ENCODE results near the gene ELMO1.

ELMO1 gene

DNA sequence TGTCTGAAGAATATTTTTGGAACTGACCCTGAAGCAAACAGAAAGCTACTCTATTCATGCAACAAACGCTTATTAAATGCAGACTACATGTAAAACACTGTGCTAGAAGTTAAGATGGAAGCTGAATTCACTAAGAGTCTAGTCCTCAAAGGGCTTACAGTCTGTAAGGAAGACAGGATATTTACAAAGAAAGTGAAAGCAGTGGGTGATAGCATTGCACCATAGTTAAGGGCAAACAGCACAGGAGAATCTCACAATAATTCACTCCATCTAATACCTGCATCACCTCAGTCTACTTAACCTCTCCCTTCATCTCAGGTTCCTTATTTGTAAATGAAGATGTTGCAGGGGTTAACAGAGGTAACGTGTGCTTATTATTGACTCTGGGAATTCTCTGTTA, 364.4 kb downstream of the ELMO1 start:
- DNase-seq (ENCODE audit: insufficient read length), result no peak
- TF ChIP-seq POLR2AphosphoS5 (IDR thresholded peaks at IDR 0.05; ENCODE audit: low read depth, low read length) (no peak), POLR2A (IDR thresholded peaks at IDR 0.05; ENCODE audit: low read depth, low read length) (no peak), TAF1 (IDR thresholded peaks at IDR 0.05; ENCODE audit: borderline replicate concordance, low read depth, low read length) (no peak)
- FAIRE-seq, result no peak

DNA sequence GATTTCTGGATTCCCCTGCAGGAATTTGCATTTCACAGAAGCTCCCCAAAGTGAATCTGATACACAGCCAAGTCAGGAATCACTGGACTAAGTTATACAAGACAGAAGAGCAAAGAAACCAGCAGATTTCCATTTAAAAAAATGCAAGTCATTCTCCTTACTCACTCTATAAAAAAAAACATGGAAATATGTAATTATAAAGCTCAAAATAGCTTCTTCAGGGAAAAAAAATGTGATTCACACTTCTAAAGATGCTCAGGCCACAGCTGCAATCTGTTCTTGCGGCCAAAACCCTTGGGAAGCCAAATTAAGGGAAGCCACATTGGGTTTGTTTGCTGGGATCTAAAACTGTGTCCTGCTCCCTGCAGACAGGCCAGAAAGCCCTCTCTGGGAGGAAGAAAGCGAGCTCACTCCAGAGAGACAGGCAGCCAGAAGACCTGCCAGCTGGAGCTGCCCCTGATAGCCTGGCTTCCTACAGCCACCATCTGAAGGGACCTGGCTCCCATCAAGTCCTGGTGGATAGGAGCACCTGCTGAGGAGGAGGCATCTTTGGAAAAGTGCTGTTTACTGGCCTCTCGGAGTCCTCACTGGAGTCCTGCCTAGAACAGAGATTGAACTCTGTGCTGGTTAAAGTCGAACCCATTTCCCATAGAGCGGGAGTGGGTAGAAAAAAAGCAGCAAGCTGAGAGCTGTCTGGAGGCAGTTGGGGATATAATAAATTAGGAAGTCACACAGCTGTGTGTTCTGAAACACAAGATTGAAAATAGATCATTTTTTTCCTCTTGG, 365.2 kb downstream of the ELMO1 start:
- FAIRE-seq (no peak), DNase-seq (ENCODE audit: insufficient read length) (no peak)
- TF ChIP-seq POLR2AphosphoS5 (IDR thresholded peaks at IDR 0.05; ENCODE audit: low read depth, low read length) (no peak), TAF1 (IDR thresholded peaks at IDR 0.05; ENCODE audit: borderline replicate concordance, low read depth, low read length) (no peak), POLR2A (IDR thresholded peaks at IDR 0.05; ENCODE audit: low read depth, low read length) (no peak)

DNA sequence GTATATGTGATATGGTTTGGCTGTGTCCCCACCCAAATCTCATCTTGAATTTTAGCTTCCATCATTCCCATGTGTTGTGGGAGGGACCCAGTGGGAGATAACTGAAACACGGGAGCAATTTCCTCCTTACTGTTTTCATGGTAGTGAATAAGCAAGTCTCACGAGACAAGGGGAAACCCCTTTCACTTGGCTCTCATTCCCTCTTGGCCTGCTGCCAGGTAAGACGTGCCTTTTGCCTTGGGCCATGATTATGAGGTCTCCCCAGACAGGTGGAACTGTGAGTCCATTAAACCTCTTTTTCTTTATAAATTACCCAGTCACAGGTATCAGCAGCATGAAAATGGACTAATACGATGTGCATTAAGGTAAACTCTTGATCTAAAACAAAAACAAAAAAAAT, 367.2 kb downstream of the ELMO1 start:
- DNase-seq (ENCODE audit: insufficient read length) (no peak), FAIRE-seq (peak; percentile 56)
- no peak for TF ChIP-seq TAF1 (IDR thresholded peaks at IDR 0.05; ENCODE audit: borderline replicate concordance, low read depth, low read length)

DNA sequence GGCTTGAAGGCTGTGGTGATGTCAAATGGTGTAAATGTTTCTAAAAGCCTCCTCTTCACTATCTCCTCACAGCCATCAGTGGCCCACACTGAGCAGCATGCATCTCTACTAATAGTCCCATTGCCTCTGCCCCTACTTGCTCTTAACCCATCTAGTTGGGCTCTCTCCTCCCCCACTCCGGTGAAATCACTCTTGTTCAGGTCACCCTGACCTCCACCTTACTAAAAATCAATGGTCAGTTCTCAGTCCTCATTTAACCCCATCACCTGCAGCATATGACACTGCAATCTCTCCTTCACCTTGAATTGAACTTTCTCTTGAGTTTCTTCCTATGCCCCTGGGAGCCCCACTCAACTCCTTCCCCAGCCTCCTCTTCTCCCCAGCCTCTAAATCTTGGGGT, 369.2 kb downstream of the ELMO1 start:
- FAIRE-seq, result no peak
- no peak for TF ChIP-seq TAF1 (IDR thresholded peaks at IDR 0.05; ENCODE audit: borderline replicate concordance, low read depth, low read length)
- TF ChIP-seq POLR2AphosphoS5 (IDR thresholded peaks at IDR 0.05; ENCODE audit: low read depth, low read length), result no peak
- TF ChIP-seq POLR2A (IDR thresholded peaks at IDR 0.05; ENCODE audit: low read depth, low read length), result no peak
- no peak for DNase-seq (ENCODE audit: insufficient read length)

DNA sequence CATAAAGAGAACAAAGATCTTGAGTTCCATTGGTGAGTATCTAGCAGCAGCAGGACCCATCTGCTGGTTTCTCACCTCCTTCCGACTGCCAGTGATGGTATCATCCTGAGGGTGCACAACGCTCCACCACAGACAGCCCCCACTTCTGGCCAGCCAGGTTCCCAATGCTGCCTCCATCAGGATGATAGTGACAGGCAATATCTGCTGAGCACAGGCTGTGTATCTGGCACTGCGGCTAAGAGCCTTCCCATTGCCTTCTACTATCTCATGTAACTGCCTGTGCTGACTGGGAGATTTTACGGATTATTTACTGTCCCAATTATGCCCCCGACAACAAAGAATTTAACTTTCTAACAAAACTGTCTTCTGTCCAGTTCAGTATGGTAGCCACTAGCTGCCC, 372.0 kb downstream of the ELMO1 start:
- TF ChIP-seq POLR2AphosphoS5 (IDR thresholded peaks at IDR 0.05; ENCODE audit: low read depth, low read length), result no peak
- TF ChIP-seq POLR2A (IDR thresholded peaks at IDR 0.05; ENCODE audit: low read depth, low read length), result no peak
- TF ChIP-seq TAF1 (IDR thresholded peaks at IDR 0.05; ENCODE audit: borderline replicate concordance, low read depth, low read length), result no peak
- FAIRE-seq (no peak), DNase-seq (ENCODE audit: insufficient read length) (no peak)

DNA sequence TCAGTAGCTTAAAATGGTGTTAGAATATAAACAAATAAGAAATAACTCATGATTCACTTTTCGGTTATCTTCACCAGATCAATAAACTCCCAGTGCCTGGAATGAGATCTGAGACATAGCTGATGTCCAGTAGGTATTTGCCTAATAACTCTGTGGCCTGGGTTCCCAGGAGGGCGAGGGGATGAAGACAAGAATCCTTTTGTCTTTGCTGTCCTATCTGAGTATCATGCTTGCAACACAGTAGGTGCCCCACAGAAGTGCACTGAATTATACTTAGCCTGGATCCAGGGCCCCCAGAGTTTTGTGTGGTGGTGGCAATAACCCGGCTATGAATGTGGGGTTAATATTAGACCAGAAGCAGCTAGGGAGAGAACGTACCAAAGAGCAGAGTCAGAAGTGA, 374.3 kb downstream of the ELMO1 start:
- DNase-seq (ENCODE audit: insufficient read length) (no peak), FAIRE-seq (no peak)
- TF ChIP-seq TAF1 (IDR thresholded peaks at IDR 0.05; ENCODE audit: borderline replicate concordance, low read depth, low read length) (no peak), POLR2A (IDR thresholded peaks at IDR 0.05; ENCODE audit: low read depth, low read length) (no peak), POLR2AphosphoS5 (IDR thresholded peaks at IDR 0.05; ENCODE audit: low read depth, low read length) (no peak)

DNA sequence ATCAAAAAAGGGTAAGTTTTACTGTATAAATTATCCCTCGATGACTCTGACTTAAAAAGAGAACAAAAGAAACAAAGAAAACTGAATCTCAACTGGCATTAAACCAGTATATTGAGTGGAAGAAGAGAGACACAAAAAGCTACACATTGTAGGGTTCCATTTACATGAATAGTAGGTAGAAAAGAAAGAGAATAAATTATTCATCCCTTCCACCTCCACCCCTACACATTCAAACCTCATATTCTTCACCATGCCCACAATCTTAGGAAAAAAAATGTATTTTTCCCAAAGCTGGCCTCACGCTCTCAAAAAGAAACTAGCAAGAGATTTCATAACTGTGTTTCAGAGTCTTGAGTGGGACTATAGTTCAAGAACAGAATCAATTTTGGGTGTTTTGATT, 377.5 kb downstream of the ELMO1 start:
- DNase-seq (ENCODE audit: insufficient read length) (no peak), FAIRE-seq (no peak)
- no peak for TF ChIP-seq POLR2A (IDR thresholded peaks at IDR 0.05; ENCODE audit: low read depth, low read length)
- TF ChIP-seq TAF1 (IDR thresholded peaks at IDR 0.05; ENCODE audit: borderline replicate concordance, low read depth, low read length), result no peak
- no peak for TF ChIP-seq POLR2AphosphoS5 (IDR thresholded peaks at IDR 0.05; ENCODE audit: low read depth, low read length)

DNA sequence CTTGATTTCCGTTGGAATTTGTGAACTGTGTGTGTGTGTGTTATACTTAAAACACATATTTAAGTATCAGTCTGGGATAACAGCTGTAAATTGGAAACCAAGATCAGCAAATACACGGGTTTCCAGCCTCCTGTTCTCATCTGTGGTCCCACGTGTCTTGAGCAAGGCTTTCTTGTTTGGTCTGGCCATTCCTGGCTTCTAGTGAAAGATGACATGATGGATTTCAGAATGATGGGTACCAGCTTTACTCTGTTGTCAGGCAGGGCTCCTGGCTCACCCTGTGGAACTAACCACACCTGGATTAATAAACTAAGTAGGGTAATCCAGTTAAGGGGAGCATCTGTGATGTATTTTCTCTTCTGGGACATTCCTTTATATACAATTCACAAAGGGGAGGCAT, 378.2 kb downstream of the ELMO1 start:
- DNase-seq (ENCODE audit: insufficient read length) (no peak), FAIRE-seq (no peak)
- TF ChIP-seq TAF1 (IDR thresholded peaks at IDR 0.05; ENCODE audit: borderline replicate concordance, low read depth, low read length), result no peak
- TF ChIP-seq POLR2A (IDR thresholded peaks at IDR 0.05; ENCODE audit: low read depth, low read length), result no peak
- no peak for TF ChIP-seq POLR2AphosphoS5 (IDR thresholded peaks at IDR 0.05; ENCODE audit: low read depth, low read length)

DNA sequence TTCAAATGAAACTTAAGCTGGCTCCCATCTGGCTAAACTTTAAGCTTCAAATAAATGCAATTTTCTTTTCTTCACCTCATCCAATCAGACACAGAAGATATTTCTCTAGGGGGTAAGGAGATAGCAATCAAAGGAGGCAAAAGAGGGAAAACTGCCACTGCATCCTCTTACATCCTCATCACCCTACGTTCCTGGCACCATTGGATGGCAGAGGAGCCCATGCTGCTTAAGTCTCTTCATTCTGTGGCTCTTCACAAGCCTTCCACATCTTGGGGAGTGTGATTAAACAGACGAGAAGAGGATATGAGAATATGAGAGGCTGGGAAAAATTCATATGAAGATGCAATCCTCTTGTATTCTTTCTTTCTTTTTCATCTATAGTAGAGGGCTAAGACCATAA, 378.6 kb downstream of the ELMO1 start:
- TF ChIP-seq TAF1 (IDR thresholded peaks at IDR 0.05; ENCODE audit: borderline replicate concordance, low read depth, low read length), result no peak
- no peak for TF ChIP-seq POLR2AphosphoS5 (IDR thresholded peaks at IDR 0.05; ENCODE audit: low read depth, low read length)
- TF ChIP-seq POLR2A (IDR thresholded peaks at IDR 0.05; ENCODE audit: low read depth, low read length), result no peak
- FAIRE-seq, result no peak
- no peak for DNase-seq (ENCODE audit: insufficient read length)

DNA sequence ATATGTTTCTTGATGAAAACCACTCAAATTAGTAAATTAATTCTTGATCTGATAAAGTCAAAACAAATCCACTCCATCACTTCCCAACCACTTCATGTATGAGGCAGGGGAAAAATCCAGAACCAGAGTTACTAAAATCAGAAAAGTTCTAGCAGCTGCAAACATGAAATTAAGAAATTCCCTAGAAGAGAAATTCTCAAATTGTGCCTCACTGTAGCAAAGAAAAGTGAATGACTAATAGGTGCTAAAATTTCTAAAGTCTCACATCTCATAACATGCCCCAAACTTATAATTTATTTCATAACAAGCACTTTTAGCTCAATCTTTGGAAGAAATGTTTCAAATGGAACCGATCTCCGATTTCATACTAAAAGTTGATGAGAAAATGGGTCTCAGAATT, 379.3 kb downstream of the ELMO1 start:
- DNase-seq (ENCODE audit: insufficient read length) (no peak), FAIRE-seq (no peak)
- TF ChIP-seq POLR2A (IDR thresholded peaks at IDR 0.05; ENCODE audit: low read depth, low read length) (no peak), TAF1 (IDR thresholded peaks at IDR 0.05; ENCODE audit: borderline replicate concordance, low read depth, low read length) (no peak), POLR2AphosphoS5 (IDR thresholded peaks at IDR 0.05; ENCODE audit: low read depth, low read length) (no peak)

DNA sequence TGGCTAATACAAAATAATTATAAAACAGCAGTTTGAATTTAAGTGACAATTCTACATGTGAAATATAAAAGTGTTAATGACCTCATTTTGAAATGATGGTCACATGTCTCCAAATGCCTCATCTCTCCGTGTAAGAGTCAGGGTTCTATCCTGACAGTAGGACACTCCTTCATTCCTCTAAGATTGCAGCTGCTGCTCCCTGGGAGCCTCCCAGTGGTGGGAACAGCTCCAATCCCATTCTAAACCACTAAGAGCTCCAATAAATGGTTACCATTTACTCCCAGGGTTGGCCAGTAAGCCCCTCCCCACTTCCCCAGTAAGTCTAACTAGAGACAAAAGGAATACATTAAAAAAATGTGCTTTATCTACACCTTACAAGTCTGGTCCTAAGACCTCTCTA, 379.8 kb downstream of the ELMO1 start:
- FAIRE-seq, result no peak

DNA sequence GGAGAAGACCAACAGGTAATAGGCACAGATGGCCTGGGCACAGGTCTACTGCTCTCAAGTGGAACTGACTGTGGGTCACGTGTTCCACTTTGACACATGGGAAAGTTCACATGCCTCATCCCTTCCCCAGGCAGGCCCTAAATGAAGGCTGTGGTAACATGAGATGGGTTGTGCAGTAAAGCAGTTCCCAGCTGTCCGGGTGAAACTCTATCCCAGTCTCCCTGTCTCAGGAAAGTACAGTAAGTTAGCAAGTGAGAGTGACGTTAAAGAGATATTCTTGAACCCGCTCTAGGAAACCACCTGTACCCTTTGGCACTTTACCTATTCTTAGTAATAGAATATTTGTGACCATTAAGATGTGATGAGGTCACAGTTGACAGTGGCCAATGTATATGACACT, 380.6 kb downstream of the ELMO1 start:
- FAIRE-seq (no peak), DNase-seq (ENCODE audit: insufficient read length) (no peak)
- no peak for TF ChIP-seq POLR2AphosphoS5 (IDR thresholded peaks at IDR 0.05; ENCODE audit: low read depth, low read length)
- no peak for TF ChIP-seq TAF1 (IDR thresholded peaks at IDR 0.05; ENCODE audit: borderline replicate concordance, low read depth, low read length)
- no peak for TF ChIP-seq POLR2A (IDR thresholded peaks at IDR 0.05; ENCODE audit: low read depth, low read length)

More for the DNA sequence above, 379.8 kb downstream of the ELMO1 start:
- no peak for DNase-seq (ENCODE audit: insufficient read length)
- TF ChIP-seq TAF1 (IDR thresholded peaks at IDR 0.05; ENCODE audit: borderline replicate concordance, low read depth, low read length) (no peak), POLR2AphosphoS5 (IDR thresholded peaks at IDR 0.05; ENCODE audit: low read depth, low read length) (no peak), POLR2A (IDR thresholded peaks at IDR 0.05; ENCODE audit: low read depth, low read length) (no peak)

All from GM12892 (cell line).